Measurements from ENCODE around the gene PTTG2. TPM values are rescaled to one million over a fixed set of nuclear protein-coding genes. Genes with fewer than 3 reads are reported as not detected.
"Not testable (repeated sequence)": the region's sequence is repeated elsewhere in the genome, so short reads cannot be mapped to it uniquely, and the experiment has no call there.

PTTG2 gene
- total RNA-seq: not detected

DNA sequence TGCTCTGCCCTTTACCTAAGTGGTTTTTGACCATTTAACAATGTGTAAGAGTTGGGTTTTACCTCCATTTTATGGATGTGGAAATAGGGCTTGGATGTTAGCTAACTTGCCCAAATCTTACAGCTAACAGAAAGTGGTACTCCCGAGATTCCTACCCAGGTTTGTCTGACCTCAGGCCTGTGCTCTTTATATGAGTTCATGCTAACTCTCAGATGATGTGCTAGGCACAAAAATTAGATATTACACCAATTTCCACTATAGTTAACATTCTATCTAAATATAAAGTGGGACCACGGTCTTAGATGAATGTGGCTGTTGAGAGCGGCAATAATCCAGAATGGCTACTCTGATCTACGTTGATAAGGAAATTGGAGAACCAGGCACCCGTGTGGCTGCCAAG is at the start of gene PTTG2:
TSS of gene PTTG2 (plus strand) at position 301 of the 400 bp plus-strand sequence. CDS start at position 338, 37 bp downstream.
- H3K4me3 Mint-ChIP-seq: no peak within 1 kb of the TSS
- no peak within 1 kb of the TSS for H3K27ac Mint-ChIP-seq
- H3K27me3 Mint-ChIP-seq (ENCODE audit: low read depth): no peaks in the 10 kb centered on the region
- CTCF ChIA-PET: no interaction called here
- H3K9me3 Mint-ChIP-seq: no peaks in the 10 kb centered on the region
- no peak for DNase-seq
- intact Hi-C loops (cut with micrococcal nuclease): no loop called here
- no peaks in the 10 kb centered on the region for H3K36me3 Mint-ChIP-seq (ENCODE audit: low read depth)
- H3K4me1 Mint-ChIP-seq (ENCODE audit: low read depth): peaks cover 5% of the 10 kb centered on the region

GRCh38 chr4:37914539-37914938 is 45.7 kb upstream of the PTTG2 start:
- H3K36me3 Mint-ChIP-seq (ENCODE audit: low read depth): peaks cover 2% of the 10 kb centered on the region
- no peaks in the 10 kb centered on the region for H3K27me3 Mint-ChIP-seq (ENCODE audit: low read depth)
- H3K4me3 Mint-ChIP-seq: no peak overlapping the region
- H3K4me1 Mint-ChIP-seq (ENCODE audit: low read depth): peaks cover 10% of the 10 kb centered on the region
- no peak overlapping the region for H3K27ac Mint-ChIP-seq
- CTCF ChIA-PET: interaction anchor here (1.0 to 1.1 kb wide), 2 partner anchors 17 to 19 kb away, joined by 4 to 5 read pairs; no protein-coding TSS in a partner anchor
- intact Hi-C loops (cut with micrococcal nuclease): loop anchor here (5.0 kb wide), 1 partner anchor 43 kb away; no protein-coding TSS in a partner anchor
- DNase-seq: no peak
- no peaks in the 10 kb centered on the region for H3K9me3 Mint-ChIP-seq

DNA sequence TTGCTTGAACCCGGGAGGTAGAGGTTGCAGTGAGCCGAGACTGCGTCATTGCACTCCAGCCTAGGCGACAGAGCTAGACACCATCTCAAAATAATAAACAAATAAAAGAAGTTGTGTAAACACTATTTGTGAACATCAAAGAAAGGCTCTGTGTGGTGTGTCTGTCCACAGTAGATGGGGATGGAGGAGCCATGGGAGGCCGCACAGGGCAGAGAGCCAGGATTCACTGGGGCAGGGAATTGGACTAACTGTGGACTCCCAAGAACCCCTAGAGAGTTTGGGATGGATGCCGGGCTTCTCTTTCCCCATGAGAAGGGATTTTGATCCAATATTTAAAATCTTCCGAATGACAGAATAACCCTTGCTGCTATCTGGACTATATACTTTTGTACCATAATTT is 42.8 kb upstream of the PTTG2 start:
- H3K27me3 Mint-ChIP-seq (ENCODE audit: low read depth): no peaks in the 10 kb centered on the region
- H3K4me3 Mint-ChIP-seq: no peak overlapping the region
- H3K4me1 Mint-ChIP-seq (ENCODE audit: low read depth): peaks cover 9% of the 10 kb centered on the region
- no peaks in the 10 kb centered on the region for H3K36me3 Mint-ChIP-seq (ENCODE audit: low read depth)
- intact Hi-C loops (cut with micrococcal nuclease): no loop called here
- no peak overlapping the region for H3K27ac Mint-ChIP-seq
- H3K9me3 Mint-ChIP-seq: no peaks in the 10 kb centered on the region
- CTCF ChIA-PET: no interaction called here
- DNase-seq: no peak

DNA sequence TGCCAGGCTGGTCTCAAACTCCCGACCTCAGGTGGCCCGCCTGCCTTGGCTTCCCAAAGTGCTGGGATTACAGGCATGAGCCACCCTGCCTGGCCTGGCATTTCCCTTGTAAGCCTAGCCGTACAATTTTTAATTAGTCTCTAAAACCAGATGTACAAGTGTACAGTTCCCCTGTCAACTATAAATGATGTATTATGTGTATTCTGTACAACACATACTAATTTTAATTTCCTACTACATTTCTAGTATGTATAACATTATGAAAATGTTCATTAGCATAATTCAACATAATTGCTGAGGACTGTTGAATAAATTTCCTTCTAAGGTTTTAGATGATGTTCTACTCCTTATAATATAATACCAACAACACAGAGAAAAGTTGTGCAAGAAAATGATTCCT is 41.5 kb upstream of the PTTG2 start:
- no peak for DNase-seq
- intact Hi-C loops (cut with micrococcal nuclease): no loop called here
- H3K4me3 Mint-ChIP-seq: no peak overlapping the region
- CTCF ChIA-PET: no interaction called here
- H3K27ac Mint-ChIP-seq: no peak overlapping the region
- H3K9me3 Mint-ChIP-seq: no peaks in the 10 kb centered on the region
- peaks cover 8% of the 10 kb centered on the region for H3K4me1 Mint-ChIP-seq (ENCODE audit: low read depth)
- H3K27me3 Mint-ChIP-seq (ENCODE audit: low read depth): no peaks in the 10 kb centered on the region
- peaks cover 4% of the 10 kb centered on the region for H3K36me3 Mint-ChIP-seq (ENCODE audit: low read depth)

DNA sequence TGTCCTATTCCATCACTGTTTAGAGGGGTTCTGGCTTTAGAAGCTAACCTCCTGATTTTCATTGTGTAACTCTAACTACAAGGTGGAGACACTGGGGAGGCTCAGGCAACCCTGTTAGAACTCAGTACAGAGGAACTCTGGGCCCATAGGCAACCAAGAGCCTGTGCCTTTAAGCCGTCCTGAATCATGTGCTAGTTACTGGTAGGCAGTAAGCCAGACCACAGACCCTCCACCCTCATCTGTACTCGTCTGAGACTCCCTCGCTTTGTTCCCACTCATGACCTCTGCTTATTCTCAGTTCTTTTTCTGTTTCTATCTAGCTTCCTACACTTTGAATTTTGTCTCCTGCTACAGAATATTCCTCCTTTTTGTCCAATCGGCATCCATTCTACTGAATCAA is 37.9 kb upstream of the PTTG2 start:
- no peak overlapping the region for H3K27ac Mint-ChIP-seq
- peaks cover 11% of the 10 kb centered on the region for H3K4me1 Mint-ChIP-seq (ENCODE audit: low read depth)
- no peak overlapping the region for H3K4me3 Mint-ChIP-seq
- peaks cover 4% of the 10 kb centered on the region for H3K36me3 Mint-ChIP-seq (ENCODE audit: low read depth)
- intact Hi-C loops (cut with micrococcal nuclease): no loop called here
- no peak for DNase-seq
- H3K27me3 Mint-ChIP-seq (ENCODE audit: low read depth): no peaks in the 10 kb centered on the region
- H3K9me3 Mint-ChIP-seq: no peaks in the 10 kb centered on the region
- CTCF ChIA-PET: no interaction called here

DNA sequence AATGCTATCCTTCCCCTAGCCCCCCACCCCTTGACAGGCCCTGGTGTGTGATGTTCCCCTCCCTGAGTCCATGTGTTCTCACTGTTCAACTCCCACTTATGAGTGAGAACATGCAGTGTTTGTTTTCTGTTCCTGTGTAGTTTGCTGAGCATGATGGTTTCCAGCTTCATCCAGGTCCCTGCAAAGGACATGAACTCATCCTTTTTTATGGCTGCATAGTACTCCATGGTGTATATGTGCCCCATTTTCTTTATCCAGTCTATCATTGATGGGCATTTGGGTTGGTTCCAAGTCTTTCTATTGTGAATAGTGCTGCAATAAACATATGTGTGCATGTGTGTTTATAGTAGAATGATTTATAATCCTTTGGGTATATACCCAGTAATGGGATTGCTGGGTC is 37.1 kb upstream of the PTTG2 start:
- H3K27me3 Mint-ChIP-seq (ENCODE audit: low read depth); H3K27ac Mint-ChIP-seq; H3K4me3 Mint-ChIP-seq; H3K36me3 Mint-ChIP-seq (ENCODE audit: low read depth); DNase-seq; CTCF ChIA-PET; H3K9me3 Mint-ChIP-seq; intact Hi-C loops (cut with micrococcal nuclease): not testable (repeated sequence)
- peaks cover 16% of the 10 kb centered on the region for H3K4me1 Mint-ChIP-seq (ENCODE audit: low read depth)

DNA sequence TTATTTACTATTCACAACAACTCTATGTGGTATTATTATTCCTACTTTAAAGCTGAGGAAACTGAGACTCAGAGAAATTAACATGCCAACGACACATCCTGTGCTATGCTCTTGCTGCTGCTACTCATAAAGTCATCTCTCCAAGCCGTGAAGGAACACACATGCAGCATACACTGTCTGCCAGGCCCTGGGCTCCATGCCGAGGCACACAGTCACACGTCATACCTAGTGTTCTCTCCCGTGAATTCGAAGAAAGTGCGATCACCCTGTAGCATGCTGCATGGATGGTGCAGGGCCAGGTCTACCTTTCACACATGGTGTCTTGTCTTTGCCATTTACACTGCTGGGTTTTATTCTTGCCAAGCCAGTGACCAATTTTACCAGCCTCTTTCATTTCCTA is 35.3 kb upstream of the PTTG2 start:
- H3K27ac Mint-ChIP-seq: no peak overlapping the region
- no peak overlapping the region for H3K4me3 Mint-ChIP-seq
- intact Hi-C loops (cut with micrococcal nuclease): no loop called here
- DNase-seq: no peak
- H3K4me1 Mint-ChIP-seq (ENCODE audit: low read depth): peaks cover 32% of the 10 kb centered on the region
- CTCF ChIA-PET: no interaction called here
- H3K9me3 Mint-ChIP-seq: no peaks in the 10 kb centered on the region
- H3K36me3 Mint-ChIP-seq (ENCODE audit: low read depth): peaks cover 4% of the 10 kb centered on the region
- H3K27me3 Mint-ChIP-seq (ENCODE audit: low read depth): no peaks in the 10 kb centered on the region

GRCh38 chr4:37927434-37927833 is 32.8 kb upstream of the PTTG2 start:
- H3K36me3 Mint-ChIP-seq (ENCODE audit: low read depth): peaks cover 5% of the 10 kb centered on the region
- H3K4me1 Mint-ChIP-seq (ENCODE audit: low read depth): peaks cover 25% of the 10 kb centered on the region
- H3K27ac Mint-ChIP-seq: no peak overlapping the region
- no peak for DNase-seq
- intact Hi-C loops (cut with micrococcal nuclease): no loop called here
- no peaks in the 10 kb centered on the region for H3K9me3 Mint-ChIP-seq
- no peaks in the 10 kb centered on the region for H3K27me3 Mint-ChIP-seq (ENCODE audit: low read depth)
- H3K4me3 Mint-ChIP-seq: no peak overlapping the region
- CTCF ChIA-PET: interaction anchor here (1.2 kb wide), 1 partner anchor 35 kb away, joined by 3 read pairs; no protein-coding TSS in a partner anchor

- Mint-ChIP-seq H3K36me3 (ENCODE audit: low read depth) (peaks cover 4% of the 10 kb centered on the region), H3K27me3 (ENCODE audit: low read depth) (no peaks in the 10 kb centered on the region), H3K27ac (no peak overlapping the region), H3K4me3 (no peak overlapping the region), H3K9me3 (peaks cover 3% of the 10 kb centered on the region), H3K4me1 (ENCODE audit: low read depth) (peaks cover 25% of the 10 kb centered on the region)
- CTCF ChIA-PET: no interaction called here
- DNase-seq: no peak
- intact Hi-C loops (cut with micrococcal nuclease): no loop called here
Observed at GRCh38 chr4:37928426-37929416, 31.5 kb upstream of the PTTG2 start.

- Mint-ChIP-seq H3K27me3 (ENCODE audit: low read depth) (no peaks in the 10 kb centered on the region), H3K4me1 (ENCODE audit: low read depth) (peaks cover 8% of the 10 kb centered on the region)
- CTCF ChIA-PET: interaction anchor here (0.6 kb wide), 2 partner anchors 37 to 245 kb away, joined by 3 read pairs; no protein-coding TSS in a partner anchor
Observed at GRCh38 chr4:37934096-37934495, 26.1 kb upstream of the PTTG2 start.

GRCh38 chr4:37934609-37935008 is 25.6 kb upstream of the PTTG2 start:
- Mint-ChIP-seq H3K4me3 (no peak overlapping the region), H3K4me1 (ENCODE audit: low read depth) (peaks cover 4% of the 10 kb centered on the region), H3K27ac (no peak overlapping the region), H3K9me3 (peaks cover 13% of the 10 kb centered on the region), H3K27me3 (ENCODE audit: low read depth) (no peaks in the 10 kb centered on the region), H3K36me3 (ENCODE audit: low read depth) (peaks cover 15% of the 10 kb centered on the region)
- CTCF ChIA-PET: interaction anchor here (0.6 kb wide), 2 partner anchors 131 to 245 kb away, joined by 3 read pairs; no protein-coding TSS in a partner anchor
- no peak for DNase-seq
- intact Hi-C loops (cut with micrococcal nuclease): no loop called here

More at GRCh38 chr4:37934096-37934495, 26.1 kb upstream of the PTTG2 start:
- Mint-ChIP-seq H3K36me3 (ENCODE audit: low read depth) (peaks cover 13% of the 10 kb centered on the region), H3K4me3 (no peak overlapping the region), H3K9me3 (peaks cover 13% of the 10 kb centered on the region), H3K27ac (no peak overlapping the region)
- intact Hi-C loops (cut with micrococcal nuclease): no loop called here
- DNase-seq: no peak

DNA sequence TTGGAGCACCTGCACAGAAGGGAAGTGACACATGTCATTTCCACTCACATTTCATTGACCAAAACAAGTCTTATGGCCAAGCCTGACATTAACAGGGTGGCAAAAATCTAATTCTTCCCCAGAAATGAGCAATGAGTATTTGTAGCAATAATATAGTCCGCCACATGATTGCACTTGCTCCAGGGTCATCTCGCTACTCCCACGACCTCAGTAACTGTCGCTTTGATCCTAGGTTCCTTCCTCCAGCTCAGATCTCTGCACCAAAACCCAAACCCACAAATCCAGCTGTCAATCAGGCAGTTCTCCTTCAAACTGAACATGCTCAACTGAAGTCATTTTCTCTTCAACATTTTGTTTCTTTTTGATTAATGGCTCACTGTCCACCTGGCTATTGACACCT is 25.2 kb upstream of the PTTG2 start:
- H3K4me3 Mint-ChIP-seq: no peak overlapping the region
- CTCF ChIA-PET: interaction anchor here (0.6 kb wide), 1 partner anchor 131 kb away, joined by 3 read pairs; no protein-coding TSS in a partner anchor
- no peak for DNase-seq
- intact Hi-C loops (cut with micrococcal nuclease): no loop called here
- H3K4me1 Mint-ChIP-seq (ENCODE audit: low read depth): peaks cover under 1% of the 10 kb centered on the region
- H3K9me3 Mint-ChIP-seq: peaks cover 13% of the 10 kb centered on the region
- H3K27ac Mint-ChIP-seq: no peak overlapping the region
- peaks cover 14% of the 10 kb centered on the region for H3K36me3 Mint-ChIP-seq (ENCODE audit: low read depth)
- H3K27me3 Mint-ChIP-seq (ENCODE audit: low read depth): no peaks in the 10 kb centered on the region
